K562 (cell line): Measurements from ENCODE around the gene IDH1. TPM values are rescaled to one million over a fixed set of nuclear protein-coding genes. Genes with fewer than 3 reads are reported as not detected.

ENCODE experiments used
- ATAC-seq: fragments of 200-7000 bp; cut with Tn5 transposase; 3 replicates; pipeline ENCODE4 v1.9.1; 2020; ENCODE audit warnings: moderate library complexity
- BruUV-seq: library from RNA; stranded (reverse); fragments of 400-500 nt; replicated peaks from 2 replicates; lab custom pipeline; 2021; lab: Mats Ljungman, UMichigan
- CTCF ChIA-PET: fragments of 300-600 bp; formaldehyde crosslinking; extraction: SDS; loops from one replicate; lab custom pipeline; 2021; ENCODE audit warnings: low intra/inter-chr PET ratio; lab: Yijun Ruan, JAX
- POLR2A ChIA-PET: fragments of 300-600, 350-650 bp; sonication (Branson Sonifier 250); formaldehyde crosslinking; extraction: SDS; loops from one replicate; lab custom pipeline; 2021; ENCODE audit warnings: antibody characterized with exemption, inconsistent platforms; lab: Yijun Ruan, JAX
- DNase-seq, 4 experiments: peaks; one replicate each; pipeline versions ENCODE4 v3.0.0 to v3.0.0-alpha.2; 2011 to 2018; ENCODE audit warnings: low spot score in 3 of 4, mixed read lengths in 3 of 4; ENCODE audit errors: extremely low read depth in 1 of 4
- FAIRE-seq: peaks from 2 replicates; lab custom pipeline; 2011; peaks lifted over from hg19 to GRCh38; lab: Jason Lieb, UNC
- H2AFZ ChIP-seq: 2 replicates; pipeline ENCODE4 v1.6.0; 2011; ENCODE audit warnings: low read depth, low read length, control low read depth, inconsistent platforms
- H3K27ac ChIP-seq: fragments of 200-600 bp; 3 replicates; pipeline ENCODE4 v1.8.0; 2011; ENCODE audit warnings: low read depth, mild to moderate bottlenecking, control low read depth, inconsistent platforms, low read length, moderate library complexity, mixed read lengths; ENCODE audit errors: extremely low read depth
- H3K27me3 ChIP-seq, 2 experiments: fragments of 300-600 bp in 1 of 2; 2 replicates in 1 of 2; 3 replicates in 1 of 2; pipeline versions ENCODE4 v1.6.0 to v1.8.0; 2011; ENCODE audit warnings: inconsistent platforms in 2 of 2, low read length in 2 of 2, mild to moderate bottlenecking in 1 of 2, mixed read lengths in 1 of 2, moderate library complexity in 1 of 2; ENCODE audit not compliant: control insufficient read depth in 2 of 2, insufficient read depth in 2 of 2
- H3K36me3 ChIP-seq: fragments of 300-600 bp; 3 replicates; pipeline ENCODE4 v1.8.0; 2011; ENCODE audit warnings: mild to moderate bottlenecking, low read length, inconsistent platforms; ENCODE audit not compliant: control insufficient read depth, insufficient read depth
- H3K4me1 ChIP-seq, 2 experiments: fragments of 200-600 bp in 1 of 2; replicated peaks in 1 of 2; 2 replicates in 1 of 2; 3 replicates in 1 of 2; pipeline versions ENCODE4 v1.5.1 to v1.8.0; 2011; ENCODE audit warnings: inconsistent platforms in 2 of 2, low read length in 2 of 2, mild to moderate bottlenecking in 1 of 2, mixed read lengths in 1 of 2, moderate library complexity in 1 of 2; ENCODE audit not compliant: control insufficient read depth in 2 of 2, insufficient read depth in 2 of 2
- H3K4me2 ChIP-seq: 2 replicates; pipeline ENCODE4 v1.6.1; 2011; ENCODE audit warnings: low read length, control low read depth, inconsistent platforms, mixed read lengths; ENCODE audit not compliant: insufficient read depth
- H3K4me3 ChIP-seq: fragments of 200-600 bp; sonication (generic), shearing (Covaris generic); 2 replicates; pipeline ENCODE4 v1.5.1; 2016; ENCODE audit warnings: control low read depth, inconsistent platforms
- H3K79me2 ChIP-seq: fragments of 200-600 bp; 3 replicates; pipeline ENCODE4 v1.8.0; 2011; ENCODE audit warnings: low read length, inconsistent platforms; ENCODE audit not compliant: control insufficient read depth, insufficient read depth
- H3K9ac ChIP-seq, 2 experiments: 2 replicates each; pipeline versions ENCODE4 v1.6.0 to v1.6.1; 2011; ENCODE audit warnings: low read depth in 2 of 2, low read length in 2 of 2, control low read depth in 1 of 2, inconsistent platforms in 1 of 2, mild to moderate bottlenecking in 1 of 2, mixed read lengths in 1 of 2; ENCODE audit not compliant: insufficient read depth in 1 of 2
- H3K9me1 ChIP-seq: one replicate; pipeline ENCODE4 v1.6.0; 2011; ENCODE audit warnings: inconsistent platforms, mild to moderate bottlenecking, low read length, moderate library complexity; ENCODE audit not compliant: control insufficient read depth, insufficient read depth
- H3K9me3 ChIP-seq: replicated peaks from 2 replicates; pipeline ENCODE4 v1.5.1; 2011; ENCODE audit warnings: low read depth, low read length, inconsistent platforms; ENCODE audit not compliant: control insufficient read depth, insufficient read depth
- H4K20me1 ChIP-seq: replicated peaks from 2 replicates; pipeline ENCODE4 v1.6.1; 2011; ENCODE audit warnings: low read length, inconsistent platforms, mixed read lengths; ENCODE audit not compliant: control insufficient read depth, insufficient read depth
- ETV1 ChIP-seq: fragments of 450-650 bp; conservative IDR thresholded peaks from 2 replicates; pipeline ENCODE4 v1.6.1; 2016; ENCODE audit warnings: missing genetic modification characterization, control low read depth, low read depth, missing compliant biosample characterization
- HMBOX1 ChIP-seq: sonication (generic); IDR thresholded peaks from 2 replicates; pipeline ENCODE4 v1.6.1; 2016
- JUNB ChIP-seq: fragments of 450-650 bp; formaldehyde crosslinking; conservative IDR thresholded peaks from 2 replicates; pipeline ENCODE4 v1.4.0; 2020; ENCODE audit warnings: mild to moderate bottlenecking
- KLF16 ChIP-seq: IDR thresholded peaks from 2 replicates; pipeline ENCODE4 v1.6.1; 2016; ENCODE audit warnings: antibody characterized with exemption
- MAFK ChIP-seq: IDR thresholded peaks from 2 replicates; pipeline ENCODE4 v1.6.1; 2011; ENCODE audit warnings: low read length, improper control_type of control experiment
- MCM2 ChIP-seq: fragments of 450-650 bp; IDR thresholded peaks from 2 replicates; pipeline ENCODE4 v1.6.1; 2017; ENCODE audit warnings: low read depth, mild to moderate bottlenecking
- MGA ChIP-seq: fragments of 450-650 bp; IDR thresholded peaks from 2 replicates; pipeline ENCODE4 v1.6.1; 2016; ENCODE audit warnings: mild to moderate bottlenecking, moderate library complexity
- NR3C1 ChIP-seq: sonication (generic); formaldehyde crosslinking; IDR thresholded peaks from 2 replicates; pipeline ENCODE4 v1.8.1; 2022; ENCODE audit warnings: missing genetic modification reagents
- NUFIP1 ChIP-seq: fragments of 450-650 bp; IDR thresholded peaks from 2 replicates; pipeline ENCODE4 v1.6.1; 2018; ENCODE audit not compliant: partially characterized antibody
- POLR2AphosphoS5 ChIP-seq: IDR thresholded peaks from 2 replicates; pipeline ENCODE4 v1.6.1; 2011; ENCODE audit warnings: mild to moderate bottlenecking, low read depth, low read length, moderate library complexity; ENCODE audit not compliant: control insufficient read depth, insufficient read depth
- TARDBP ChIP-seq: fragments of 450-650 bp; IDR thresholded peaks from 2 replicates; pipeline ENCODE4 v1.6.1; 2016
- TRIM28 ChIP-seq: fragments of 450-650 bp; IDR thresholded peaks from 2 replicates; pipeline ENCODE4 v1.6.1; 2017
- XRCC5 ChIP-seq: fragments of 200-400 bp; formaldehyde crosslinking; IDR thresholded peaks from 2 replicates; pipeline ENCODE4 v1.6.1; 2017; ENCODE audit warnings: low read depth, mild to moderate bottlenecking, low read length
- WGBS: fragments of 100-300 bp; shearing (Covaris generic); methylation state at CpG from one replicate; pipeline ENCODE4 v1.1.6; 2016; ENCODE audit warnings: low coverage, mixed read lengths; ENCODE audit not compliant: insufficient coverage; ENCODE audit errors: missing lambda C conversion rate; 5-methylcytosine and 5-hydroxymethylcytosine counted together
- in situ Hi-C: fragments of 300-500 bp; cut with MboI; formaldehyde crosslinking; loops from 4 replicates; pipeline ENCODE4 v1.15.0; 2018; ENCODE audit warnings: inconsistent platforms, mixed read lengths
- intact Hi-C: fragments of 100-400 bp; cut with micrococcal nuclease; formaldehyde crosslinking; loops from 2 replicates; pipeline ENCODE4 v1.14.2; 2022
- polyA plus RNA-seq, 8 experiments: library from polyadenylated mRNA; depleted of rRNA in 4 of 8; stranded (reverse) in 5 of 8; unstranded in 3 of 8; fragments of >200 nt; fragmentation: Nextera tagmentation in 2 of 8; fragmentation: Illumina TruSeq in 1 of 8; extraction: Ambion mirVana in 2 of 8; extraction: Trizol in 1 of 8; gene quantifications; 2 replicates each; pipeline versions ENCODE4 v1.2.1 to v1.2.3, GENCODE V29; 2011 to 2014; ENCODE audit warnings: inconsistent platforms in 1 of 8, missing spikeins in 1 of 8
- total RNA-seq, 7 experiments: library from RNA; depleted of rRNA in 6 of 7; stranded (reverse); fragments of >200 nt in 6 of 7; fragmentation: Illumina TruSeq in 2 of 7; extraction: Trizol in 2 of 7; gene quantifications; 2 replicates each; pipeline versions ENCODE4 v1.2.1 to v1.2.3, GENCODE V29; 2011 to 2021; ENCODE audit warnings: low replicate concordance in 1 of 7

The IDH1 gene
- total and polyA plus RNA-seq, 9 of the 15 experiments (the other 6 are each of a cell fraction or from before 2014, with no cell fraction given): 61.9 to 194 (median 101) TPM

- FAIRE-seq: no peak
- Histone ChIP-seq H3K9me1 (no peaks in the 10 kb centered on the region), H3K4me1 (no peaks in the 10 kb centered on the region), H3K79me2 (no peaks in the 10 kb centered on the region), H3K27ac (no peak overlapping the region), H3K9me3 (no peaks in the 10 kb centered on the region), H3K27me3 (no peaks in the 10 kb centered on the region), H3K9ac (no peak overlapping the region), H4K20me1 (no peaks in the 10 kb centered on the region), H2AFZ (no peak overlapping the region), H3K4me3 (no peak overlapping the region), H3K36me3 (peaks cover 63% of the 10 kb centered on the region), H3K4me2 (no peak overlapping the region)
- no TSS peak for BruUV-seq
- intact Hi-C loops (no loop called here), in situ Hi-C loops (no loop called here)
- ATAC-seq: no peak
- DNase-seq: no peak
- CTCF ChIA-PET: no interaction called here
- 100% methylated on average over 4 of the region's 4 CpGs for WGBS
- POLR2A ChIA-PET: interaction anchor here (0.6 kb wide), 1 partner anchor 59 kb away, joined by 3 read pairs; no protein-coding TSS in a partner anchor
- TF ChIP-seq TARDBP (no peak), POLR2AphosphoS5 (no peak), MCM2 (no peak), XRCC5 (no peak), NUFIP1 (no peak), ETV1 (tag) (no peak), NR3C1 (no peak), HMBOX1 (no peak), KLF16 (no peak), JUNB (CRISPR knock-in tag) (no peak), TRIM28 (no peak), MAFK (no peak), MGA (no peak)
These were observed 31.0 kb upstream of the IDH1 start for GRCh38 chr2:208285853-208286252.
